RWPE1 (cell line): ENCODE measurements around the gene CENPW.

ENCODE experiments used
- CTCF ChIA-PET: fragments of 350-600 bp; sonication (Branson Sonifier 250); formaldehyde crosslinking; extraction: SDS; loops from one replicate; lab custom pipeline; 2021; lab: Yijun Ruan, JAX
- POLR2A ChIA-PET: fragments of 400-600 bp; formaldehyde crosslinking; extraction: SDS; loops from one replicate; lab custom pipeline; 2020; ENCODE audit warnings: antibody characterized with exemption; ENCODE audit not compliant: low non-redundant PET; lab: Yijun Ruan, JAX
- DNase-seq: peaks from one replicate; pipeline ENCODE4 v3.0.0; 2012; ENCODE audit warnings: low spot score
- H3K27ac ChIP-seq: fragments of 450-650 bp; 2 replicates; pipeline ENCODE4 v1.5.1; 2017
- CTCF ChIP-seq: fragments of 450-650 bp; conservative IDR thresholded peaks from 2 replicates; pipeline ENCODE4 v1.5.1; 2017; ENCODE audit warnings: low read depth, mild to moderate bottlenecking

The CENPW gene

GRCh38 chr6:126359936-126360537, 20.1 kb downstream of the CENPW start:
- no peak for DNase-seq
- ChIA-PET POLR2A (no interaction called here), CTCF (no interaction called here)
- H3K27ac ChIP-seq: no peak overlapping the region
- TF ChIP-seq CTCF: no peak

- no peak for TF ChIP-seq CTCF
- no peak for DNase-seq
- H3K27ac ChIP-seq: no peak overlapping the region
- POLR2A ChIA-PET: interaction anchor here (0.6 kb wide), 1 partner anchor 1584 kb away, joined by 3 read pairs; no protein-coding TSS in a partner anchor
- CTCF ChIA-PET: interaction anchor here (0.6 to 0.7 kb wide), 2 partner anchors 10 to 27 kb away, joined by 3 read pairs; no protein-coding TSS in a partner anchor
Observed at GRCh38 chr6:126361832-126362440, 22.0 kb downstream of the CENPW start.

- no peak overlapping the region for H3K27ac ChIP-seq
- CTCF ChIA-PET: no interaction called here
- no peak for DNase-seq
- TF ChIP-seq CTCF: no peak
- POLR2A ChIA-PET: no interaction called here
Observed at GRCh38 chr6:126367849-126368248, 27.9 kb downstream of the CENPW start.

GRCh38 chr6:126372626-126373025, 32.7 kb downstream of the CENPW start:
- no peak for DNase-seq
- CTCF ChIA-PET: no interaction called here
- POLR2A ChIA-PET: no interaction called here

GRCh38 chr6:126373344-126373743, 33.4 kb downstream of the CENPW start:
- no peak for TF ChIP-seq CTCF
- no peak for DNase-seq
- ChIA-PET POLR2A (no interaction called here), CTCF (no interaction called here)
- no peak overlapping the region for H3K27ac ChIP-seq

More at GRCh38 chr6:126372626-126373025, 32.7 kb downstream of the CENPW start:
- H3K27ac ChIP-seq: no peak overlapping the region
- TF ChIP-seq CTCF: no peak

- POLR2A ChIA-PET: no interaction called here
- no peak overlapping the region for H3K27ac ChIP-seq
- no peak for DNase-seq
- TF ChIP-seq CTCF: no peak
- CTCF ChIA-PET: no interaction called here
Observed at GRCh38 chr6:126374372-126374771, 34.5 kb downstream of the CENPW start.
